GM21619 (cell line): ENCODE measurements around the gene TSPYL6.

Experiments used
- ATAC-seq: cut with Tn5 transposase; IDR thresholded peaks from one replicate; pipeline ENCODE4 v1.9.1; 2021; ENCODE audit not compliant: unreplicated experiment

Gene TSPYL6

DNA sequence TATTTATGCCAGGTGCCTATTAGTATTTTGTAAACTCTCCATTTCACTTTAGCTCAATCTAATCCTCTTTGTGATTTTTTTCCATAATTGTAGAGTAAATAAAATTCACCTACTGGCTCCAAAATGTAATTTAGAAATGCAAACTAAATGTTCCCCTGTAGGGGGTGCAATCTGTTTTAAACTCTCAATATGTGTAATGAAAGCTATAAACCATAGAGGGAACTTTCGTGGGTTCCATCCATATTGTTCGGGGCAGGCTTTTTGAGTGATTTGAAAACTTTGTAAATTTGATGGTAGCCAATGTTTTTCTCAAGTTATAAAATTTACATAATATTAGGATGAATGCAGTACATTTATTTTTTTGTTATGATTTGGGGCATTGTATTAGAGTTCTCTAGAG, 49.4 kb downstream of the TSPYL6 start:
- no peak for ATAC-seq

DNA sequence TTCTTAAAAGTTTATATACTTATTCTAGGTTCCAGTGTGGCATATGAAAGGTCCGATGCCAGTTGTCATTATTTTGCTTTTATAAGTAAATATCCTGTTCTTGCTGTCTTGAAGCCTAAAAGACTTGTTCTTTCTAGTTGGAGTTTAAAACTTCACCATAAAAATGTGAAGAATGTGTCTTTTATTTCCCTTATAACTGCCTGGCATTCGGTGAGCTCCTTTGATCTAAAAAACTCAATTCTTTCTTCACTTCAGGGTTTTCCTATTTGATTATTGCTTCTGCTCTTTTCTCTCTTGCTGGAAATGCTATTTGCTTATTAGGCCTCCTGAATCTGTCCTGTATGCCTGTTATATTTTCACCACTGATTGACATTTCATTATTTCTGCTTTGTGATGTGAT, 51.6 kb downstream of the TSPYL6 start:
- no peak for ATAC-seq
